HUES64 (cell line): ENCODE data around the gene NXNL2.

ENCODE experiments used
- H3K27ac ChIP-seq: 2 replicates; pipeline ENCODE4 v1.7.0; 2013; ENCODE audit warnings: low read depth, low read length, inconsistent platforms
- H3K27me3 ChIP-seq: 2 replicates; pipeline ENCODE4 v1.6.1; 2013; ENCODE audit warnings: mild to moderate bottlenecking, low read length; ENCODE audit not compliant: insufficient read depth
- H3K36me3 ChIP-seq: 2 replicates; pipeline ENCODE4 v1.6.1; 2013; ENCODE audit warnings: mild to moderate bottlenecking, low read length; ENCODE audit not compliant: insufficient read depth
- H3K4me1 ChIP-seq: 2 replicates; pipeline ENCODE4 v1.6.1; 2013; ENCODE audit warnings: mild to moderate bottlenecking, low read length, moderate library complexity; ENCODE audit not compliant: insufficient read depth
- H3K4me3 ChIP-seq: 2 replicates; pipeline ENCODE4 v1.5.1; 2013; ENCODE audit warnings: mild to moderate bottlenecking, low read length, moderate library complexity
- H3K9ac ChIP-seq: 2 replicates; pipeline ENCODE4 v1.6.1; 2013; ENCODE audit warnings: mild to moderate bottlenecking, low read depth, low read length
- H3K9me3 ChIP-seq: 2 replicates; pipeline ENCODE4 v1.6.1; 2013; ENCODE audit warnings: low read depth, low read length; ENCODE audit not compliant: insufficient read depth
- WGBS: fragments of 150-250, 120-280 bp; methylation state at CpG from one replicate; pipeline ENCODE4 v1.1.7; 2013; ENCODE audit warnings: missing lambda C conversion rate; 5-methylcytosine and 5-hydroxymethylcytosine counted together

Gene NXNL2

GRCh38 chr9:88553350-88553749 is 18.4 kb downstream of the NXNL2 start:
- Histone ChIP-seq H3K9ac (no peak overlapping the region), H3K27me3 (peaks cover 5% of the 10 kb centered on the region; the same call in 1 of the 2 replicates), H3K36me3 (no peaks in the 10 kb centered on the region), H3K4me3 (no peak overlapping the region), H3K27ac (no peak overlapping the region), H3K4me1 (peaks cover 15% of the 10 kb centered on the region), H3K9me3 (no peaks in the 10 kb centered on the region)
- WGBS = 96% methylated on average over 3 of the region's 3 CpGs

- 96% methylated on average over 12 of the region's 12 CpGs for WGBS
- Histone ChIP-seq H3K9ac (no peak overlapping the region), H3K27me3 (peaks cover 2% of the 10 kb centered on the region; the same call in 1 of the 2 replicates), H3K27ac (no peak overlapping the region), H3K36me3 (no peaks in the 10 kb centered on the region), H3K9me3 (no peaks in the 10 kb centered on the region), H3K4me1 (peaks cover 15% of the 10 kb centered on the region), H3K4me3 (no peak overlapping the region)
These were observed 20.4 kb downstream of the NXNL2 start for GRCh38 chr9:88555268-88555980.

GRCh38 chr9:88559661-88560060 is 24.7 kb downstream of the NXNL2 start:
- Histone ChIP-seq H3K9ac (no peak overlapping the region), H3K4me1 (no peaks in the 10 kb centered on the region), H3K9me3 (no peaks in the 10 kb centered on the region), H3K4me3 (no peak overlapping the region), H3K27me3 (no peaks in the 10 kb centered on the region), H3K36me3 (no peaks in the 10 kb centered on the region), H3K27ac (no peak overlapping the region)
- 92% methylated on average over 7 of the region's 7 CpGs for WGBS

GRCh38 chr9:88567870-88568269 is 32.9 kb downstream of the NXNL2 start:
- WGBS = 84% methylated on average over 3 of the region's 3 CpGs
- H3K9me3 ChIP-seq = no peaks in the 10 kb centered on the region
- H3K4me3 ChIP-seq = no peak overlapping the region
- no peaks in the 10 kb centered on the region for H3K27me3 ChIP-seq
- no peak overlapping the region for H3K27ac ChIP-seq
- H3K9ac ChIP-seq = no peak overlapping the region
- no peaks in the 10 kb centered on the region for H3K4me1 ChIP-seq
- H3K36me3 ChIP-seq = no peaks in the 10 kb centered on the region

DNA sequence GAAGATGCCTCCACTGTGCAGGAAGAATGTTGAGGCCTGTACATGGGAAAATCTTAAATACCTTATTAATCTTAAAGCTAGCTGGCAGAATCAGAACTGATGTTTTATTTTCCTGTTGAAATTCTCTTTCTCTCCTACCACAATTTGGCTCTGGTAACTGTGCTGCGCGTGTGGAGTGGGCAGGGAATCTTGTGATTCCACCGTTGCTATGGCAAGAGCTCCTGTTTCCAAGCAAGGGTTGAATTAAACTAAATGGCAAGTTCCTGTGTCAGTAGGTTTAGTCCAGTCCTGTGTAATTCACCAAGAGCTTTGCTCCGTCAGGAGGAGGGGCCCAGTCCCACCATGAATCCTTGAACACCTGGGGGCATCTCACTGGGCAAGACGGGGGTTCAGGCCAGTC is 36.4 kb downstream of the NXNL2 start:
- Histone ChIP-seq H3K4me1 (no peaks in the 10 kb centered on the region), H3K9ac (no peak overlapping the region), H3K27ac (no peak overlapping the region), H3K36me3 (no peaks in the 10 kb centered on the region), H3K4me3 (no peak overlapping the region), H3K27me3 (no peaks in the 10 kb centered on the region), H3K9me3 (no peaks in the 10 kb centered on the region)
- WGBS = 91% methylated on average over 5 of the region's 5 CpGs

GRCh38 chr9:88572684-88573083 is 37.7 kb downstream of the NXNL2 start:
- Histone ChIP-seq H3K27me3 (no peaks in the 10 kb centered on the region), H3K4me1 (no peaks in the 10 kb centered on the region), H3K9ac (no peak overlapping the region), H3K36me3 (no peaks in the 10 kb centered on the region), H3K27ac (no peak overlapping the region), H3K4me3 (no peak overlapping the region), H3K9me3 (no peaks in the 10 kb centered on the region)
- WGBS = 98% methylated on average over 6 of the region's 7 CpGs

DNA sequence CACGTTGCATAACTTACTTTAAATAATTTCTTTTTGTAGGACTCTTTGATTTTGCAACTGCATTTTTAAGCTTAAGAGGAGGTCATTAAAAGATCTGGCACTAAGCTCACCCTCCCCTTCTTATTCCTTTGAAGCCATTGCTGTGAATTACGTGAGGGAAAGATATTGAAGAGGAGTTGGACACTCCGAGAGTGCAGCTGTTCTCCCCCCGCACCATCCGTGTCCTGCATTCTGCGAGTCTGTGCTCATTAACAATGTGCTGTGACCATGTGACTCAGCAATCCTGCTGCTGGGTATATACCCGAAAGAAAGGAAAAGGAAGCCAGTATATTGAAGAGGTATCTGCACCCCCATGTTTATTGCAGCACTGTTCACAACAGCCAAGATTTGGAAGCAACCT is 40.0 kb downstream of the NXNL2 start:
- Histone ChIP-seq H3K9ac (no peak overlapping the region), H3K27ac (no peak overlapping the region), H3K36me3 (no peaks in the 10 kb centered on the region), H3K27me3 (no peaks in the 10 kb centered on the region), H3K4me1 (no peaks in the 10 kb centered on the region), H3K4me3 (no peak overlapping the region), H3K9me3 (no peaks in the 10 kb centered on the region)
- 93% methylated on average over 6 of the region's 7 CpGs for WGBS

- no peaks in the 10 kb centered on the region for H3K27me3 ChIP-seq
- no peak overlapping the region for H3K27ac ChIP-seq
- H3K4me3 ChIP-seq = no peak overlapping the region
- 94% methylated on average over 19 of the region's 19 CpGs for WGBS
- no peaks in the 10 kb centered on the region for H3K4me1 ChIP-seq
- H3K9me3 ChIP-seq = no peaks in the 10 kb centered on the region
- H3K36me3 ChIP-seq = no peaks in the 10 kb centered on the region
- H3K9ac ChIP-seq = no peak overlapping the region
These were observed 42.5 kb downstream of the NXNL2 start for GRCh38 chr9:88577256-88578120.

DNA sequence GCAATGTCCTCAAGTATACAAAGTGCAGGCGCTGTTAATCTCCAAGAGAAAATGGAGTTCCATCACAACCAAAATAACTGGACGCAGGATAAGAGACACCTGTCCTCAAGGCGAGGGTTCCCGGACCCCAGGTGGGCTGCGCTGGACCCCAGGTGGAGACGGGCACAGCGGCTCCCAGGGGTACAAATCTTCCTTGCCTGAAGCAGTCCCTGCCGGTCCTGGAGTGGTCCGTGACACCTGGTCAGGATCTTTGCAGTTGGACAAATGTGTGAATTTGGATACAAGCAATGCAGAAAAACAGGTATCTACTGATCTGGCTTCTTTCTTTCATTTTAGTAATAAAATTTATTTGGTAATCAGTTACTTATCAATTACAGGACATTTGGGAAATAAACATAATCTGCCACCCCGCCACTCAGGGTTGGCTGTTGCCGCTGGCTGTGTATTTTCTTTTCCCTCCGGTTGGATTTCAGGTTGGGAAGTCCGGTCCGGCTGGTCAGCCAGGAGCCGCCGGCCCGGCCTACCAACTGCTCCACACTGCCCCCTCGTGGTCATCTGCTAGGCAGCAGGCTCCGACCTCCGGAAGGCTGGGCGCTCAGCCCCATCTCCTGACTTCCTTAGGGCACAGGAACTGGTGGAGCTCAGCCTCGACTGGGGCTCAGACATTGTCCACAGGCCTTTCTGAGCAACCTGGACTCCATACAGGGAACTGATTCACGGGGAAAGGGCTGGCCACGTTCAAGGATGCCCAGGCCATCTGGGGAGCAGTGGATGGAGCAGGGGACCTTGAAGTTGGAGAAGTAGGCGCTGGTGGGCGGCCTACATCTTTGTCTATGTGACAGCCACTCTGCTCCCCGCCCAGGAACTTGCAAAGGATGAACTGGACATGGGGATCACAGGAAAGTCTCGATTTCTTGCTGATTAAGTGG is 43.4 kb downstream of the NXNL2 start:
- 52% methylated on average over 28 of the region's 28 CpGs for WGBS
- Histone ChIP-seq H3K27ac (no peak overlapping the region), H3K27me3 (no peaks in the 10 kb centered on the region), H3K36me3 (no peaks in the 10 kb centered on the region), H3K4me3 (no peak overlapping the region), H3K4me1 (no peaks in the 10 kb centered on the region), H3K9me3 (no peaks in the 10 kb centered on the region), H3K9ac (no peak overlapping the region)

GRCh38 chr9:88579050-88579715 is 44.2 kb downstream of the NXNL2 start:
- Histone ChIP-seq H3K4me1 (no peaks in the 10 kb centered on the region), H3K27me3 (no peaks in the 10 kb centered on the region), H3K9me3 (no peaks in the 10 kb centered on the region), H3K36me3 (no peaks in the 10 kb centered on the region), H3K4me3 (no peak overlapping the region), H3K9ac (no peak overlapping the region), H3K27ac (no peak overlapping the region)
- WGBS = 92% methylated on average over 10 of the region's 10 CpGs
